Trophoblast cell (in vitro differentiated cells and primary cell): Measurements from ENCODE around the gene GGTA1.

Experiments used
- DNase-seq, 2 donors: peaks; one replicate each; pipeline ENCODE4 v3.0.0-alpha.2; 2016
- H2AFZ ChIP-seq: 2 replicates; pipeline ENCODE4 v1.6.1; 2013; ENCODE audit warnings: low read length, moderate library complexity, mild to moderate bottlenecking; ENCODE audit not compliant: insufficient read depth, poor library complexity
- H2AK5ac ChIP-seq: 2 replicates; pipeline ENCODE4 v1.6.1; 2013; ENCODE audit warnings: mild to moderate bottlenecking, low read length
- H2BK120ac ChIP-seq: 2 replicates; pipeline ENCODE4 v1.6.1; 2013; ENCODE audit warnings: low read length, mild to moderate bottlenecking, moderate library complexity; ENCODE audit not compliant: insufficient read depth, poor library complexity
- H2BK12ac ChIP-seq: 2 replicates; pipeline ENCODE4 v1.6.1; 2013; ENCODE audit warnings: mild to moderate bottlenecking, low read length, moderate library complexity
- H2BK5ac ChIP-seq: 2 replicates; pipeline ENCODE4 v1.6.1; 2013; ENCODE audit warnings: low read length, low read depth, moderate library complexity, mild to moderate bottlenecking; ENCODE audit not compliant: poor library complexity
- H3K14ac ChIP-seq: 2 replicates; pipeline ENCODE4 v1.6.1; 2013; ENCODE audit warnings: mild to moderate bottlenecking, low read length
- H3K18ac ChIP-seq: 2 replicates; pipeline ENCODE4 v1.6.1; 2013; ENCODE audit warnings: mild to moderate bottlenecking, low read length
- H3K23ac ChIP-seq: 2 replicates; pipeline ENCODE4 v1.6.1; 2013; ENCODE audit warnings: low read length
- H3K27ac ChIP-seq: 2 replicates; pipeline ENCODE4 v1.5.1; 2013; ENCODE audit warnings: low read depth, mild to moderate bottlenecking, inconsistent platforms, low read length, moderate library complexity
- H3K27me3 ChIP-seq: 2 replicates; pipeline ENCODE4 v1.6.1; 2013; ENCODE audit warnings: inconsistent platforms, mild to moderate bottlenecking, low read length, moderate library complexity; ENCODE audit not compliant: insufficient read depth
- H3K36me3 ChIP-seq, 2 experiments: 1 replicate in 1 of 2; 2 replicates in 1 of 2; pipeline ENCODE4 v1.6.1; 2013; ENCODE audit warnings: low read length in 2 of 2, mild to moderate bottlenecking in 2 of 2, moderate library complexity in 1 of 2; ENCODE audit not compliant: insufficient read depth in 2 of 2, control insufficient read depth in 1 of 2
- H3K4ac ChIP-seq: 2 replicates; pipeline ENCODE4 v1.6.1; 2013; ENCODE audit warnings: low read depth, mild to moderate bottlenecking, low read length, moderate library complexity
- H3K4me1 ChIP-seq, 2 experiments: 1 replicate in 1 of 2; 2 replicates in 1 of 2; pipeline ENCODE4 v1.6.1; 2013; ENCODE audit warnings: low read length in 2 of 2, mild to moderate bottlenecking in 2 of 2, moderate library complexity in 1 of 2; ENCODE audit not compliant: insufficient read depth in 2 of 2, control insufficient read depth in 1 of 2
- H3K4me2 ChIP-seq: 2 replicates; pipeline ENCODE4 v1.6.1; 2013; ENCODE audit warnings: inconsistent platforms, mild to moderate bottlenecking, low read length, moderate library complexity
- H3K4me3 ChIP-seq: 2 replicates; pipeline ENCODE4 v1.5.1; 2013; ENCODE audit warnings: mild to moderate bottlenecking, low read depth, low read length, inconsistent platforms
- H3K79me1 ChIP-seq: one replicate; pipeline ENCODE4 v1.6.1; 2013; ENCODE audit warnings: low read length
- H3K79me2 ChIP-seq: 2 replicates; pipeline ENCODE4 v1.6.1; 2013; ENCODE audit warnings: low read length, mild to moderate bottlenecking; ENCODE audit not compliant: control insufficient read depth, insufficient read depth, poor library complexity
- H3K9ac ChIP-seq: 2 replicates; pipeline ENCODE4 v1.6.1; 2013; ENCODE audit warnings: mild to moderate bottlenecking, low read length
- H3K9me3 ChIP-seq: 2 replicates; pipeline ENCODE4 v1.6.1; 2013; ENCODE audit warnings: low read depth, mild to moderate bottlenecking, control low read depth, inconsistent platforms, low read length; ENCODE audit not compliant: insufficient read depth
- H4K12ac ChIP-seq: 2 replicates; pipeline ENCODE4 v1.6.1; 2013; ENCODE audit warnings: low read depth, mild to moderate bottlenecking, low read length, moderate library complexity
- H4K8ac ChIP-seq: 2 replicates; pipeline ENCODE4 v1.6.1; 2013; ENCODE audit warnings: low read depth, mild to moderate bottlenecking, low read length, moderate library complexity
- H4K91ac ChIP-seq: one replicate; pipeline ENCODE4 v1.6.1; 2013; ENCODE audit warnings: low read depth, mild to moderate bottlenecking, low read length, moderate library complexity
- WGBS: extraction: QIAGEN DNeasy Blood & Tissue Kit; methylation state at CpG from one replicate; pipeline ENCODE4 v1.1.7; 2013; ENCODE audit warnings: missing lambda C conversion rate; ENCODE audit not compliant: insufficient read length, insufficient coverage; ENCODE audit errors: extremely low coverage; 5-methylcytosine and 5-hydroxymethylcytosine counted together

GGTA1 gene

GRCh38 chr9:121495976-121496375 is 3.7 kb downstream of the GGTA1 start:
- H3K14ac ChIP-seq: no peak overlapping the region
- peaks cover 3% of the 10 kb centered on the region for H3K9me3 ChIP-seq
- H3K4ac ChIP-seq: no peak overlapping the region
- H4K91ac ChIP-seq: no peak overlapping the region
- H3K4me2 ChIP-seq: no peak overlapping the region
- H2AFZ ChIP-seq: no peak overlapping the region
- H3K79me1 ChIP-seq: peaks cover 2% of the 10 kb centered on the region
- H2BK5ac ChIP-seq: no peak overlapping the region
- no peak overlapping the region for H3K23ac ChIP-seq
- H3K27me3 ChIP-seq: peaks cover 30% of the 10 kb centered on the region
- H3K4me1 ChIP-seq: peaks cover 8 to 13% of the 10 kb centered on the region in 2 experiments
- no peak overlapping the region for H2AK5ac ChIP-seq
- no peak overlapping the region for H3K9ac ChIP-seq
- H3K36me3 ChIP-seq: no peaks in the 10 kb centered on the region
- no peak overlapping the region for H4K8ac ChIP-seq
- no peak overlapping the region for H3K27ac ChIP-seq
- no peak for DNase-seq
- no peak overlapping the region for H3K4me3 ChIP-seq
- no peaks in the 10 kb centered on the region for H3K79me2 ChIP-seq
- H3K18ac ChIP-seq: no peak overlapping the region
- no peak overlapping the region for H2BK12ac ChIP-seq
- no peak overlapping the region for H4K12ac ChIP-seq
- H2BK120ac ChIP-seq: no peak overlapping the region

GRCh38 chr9:121494192-121494591 is 5.5 kb downstream of the GGTA1 start:
- no peak overlapping the region for H3K23ac ChIP-seq
- H3K4ac ChIP-seq: no peak overlapping the region
- peaks cover 2% of the 10 kb centered on the region for H3K79me1 ChIP-seq
- no peak overlapping the region for H3K14ac ChIP-seq
- peaks cover 14% of the 10 kb centered on the region for H3K27me3 ChIP-seq
- no peak overlapping the region for H4K12ac ChIP-seq
- peaks cover under 1 to 4% of the 10 kb centered on the region in 2 experiments for H3K4me1 ChIP-seq
- H2BK12ac ChIP-seq: peak overlapping the region; percentile 32
- no peak overlapping the region for H3K4me3 ChIP-seq
- no peak overlapping the region for H3K9ac ChIP-seq
- H3K27ac ChIP-seq: no peak overlapping the region
- H2AK5ac ChIP-seq: peak overlapping the region; percentile 41
- no peak overlapping the region for H3K4me2 ChIP-seq
- H3K36me3 ChIP-seq: no peaks in the 10 kb centered on the region
- no peak overlapping the region for H2BK120ac ChIP-seq
- H3K79me2 ChIP-seq: no peaks in the 10 kb centered on the region
- no peak overlapping the region for H4K91ac ChIP-seq
- no peak overlapping the region for H4K8ac ChIP-seq
- no peak overlapping the region for H3K18ac ChIP-seq
- no peak overlapping the region for H2BK5ac ChIP-seq
- no CpG with 5 or more reads among the region's 3 CpGs for WGBS
- peaks cover 3% of the 10 kb centered on the region for H3K9me3 ChIP-seq
- H2AFZ ChIP-seq: no peak overlapping the region
- no peak for DNase-seq

GRCh38 chr9:121491111-121491510 is 8.5 kb downstream of the GGTA1 start:
- WGBS: no CpG with 5 or more reads among the region's 5 CpGs
- H4K8ac ChIP-seq: no peak overlapping the region

GRCh38 chr9:121489344-121489743 is 10.3 kb downstream of the GGTA1 start:
- H4K8ac ChIP-seq: no peak overlapping the region
- no peak overlapping the region for H2BK120ac ChIP-seq
- no peak overlapping the region for H4K12ac ChIP-seq
- no peak overlapping the region for H3K14ac ChIP-seq
- peaks cover 1% of the 10 kb centered on the region for H3K9me3 ChIP-seq
- H3K4ac ChIP-seq: no peak overlapping the region
- no peaks in the 10 kb centered on the region for H3K27me3 ChIP-seq
- H3K9ac ChIP-seq: no peak overlapping the region
- H3K23ac ChIP-seq: no peak overlapping the region
- no peak overlapping the region for H2BK5ac ChIP-seq
- WGBS: no CpG with 5 or more reads among the region's 2 CpGs
- H3K4me2 ChIP-seq: no peak overlapping the region
- no peak overlapping the region for H2BK12ac ChIP-seq
- no peak overlapping the region for H4K91ac ChIP-seq
- no peak overlapping the region for H3K27ac ChIP-seq
- no peak overlapping the region for H3K18ac ChIP-seq
- no peak overlapping the region for H2AFZ ChIP-seq
- no peaks in the 10 kb centered on the region for H3K36me3 ChIP-seq
- H3K79me1 ChIP-seq: peaks cover 2% of the 10 kb centered on the region
- H3K4me1 ChIP-seq: peaks cover 11% of the 10 kb centered on the region in 2 experiments
- H3K79me2 ChIP-seq: no peaks in the 10 kb centered on the region
- H2AK5ac ChIP-seq: no peak overlapping the region
- no peak for DNase-seq
- no peak overlapping the region for H3K4me3 ChIP-seq

More at GRCh38 chr9:121491111-121491510, 8.5 kb downstream of the GGTA1 start:
- peaks cover 1% of the 10 kb centered on the region for H3K9me3 ChIP-seq
- H2AFZ ChIP-seq: no peak overlapping the region
- peaks cover 2% of the 10 kb centered on the region for H3K27me3 ChIP-seq
- no peaks in the 10 kb centered on the region for H3K79me2 ChIP-seq
- H4K91ac ChIP-seq: no peak overlapping the region
- H2BK5ac ChIP-seq: no peak overlapping the region
- H3K79me1 ChIP-seq: peaks cover 2% of the 10 kb centered on the region
- no peak overlapping the region for H2BK120ac ChIP-seq
- H3K4me3 ChIP-seq: no peak overlapping the region
- no peak overlapping the region for H3K18ac ChIP-seq
- no peak overlapping the region for H2BK12ac ChIP-seq
- H3K36me3 ChIP-seq: no peaks in the 10 kb centered on the region
- DNase-seq: no peak
- peak overlapping the region; percentile 56 for H3K14ac ChIP-seq
- H4K12ac ChIP-seq: no peak overlapping the region
- no peak overlapping the region for H3K27ac ChIP-seq
- H3K4me2 ChIP-seq: no peak overlapping the region
- no peak overlapping the region for H3K23ac ChIP-seq
- H3K4ac ChIP-seq: no peak overlapping the region
- H3K4me1 ChIP-seq: peaks cover 3 to 5% of the 10 kb centered on the region in 2 experiments
- no peak overlapping the region for H3K9ac ChIP-seq
- no peak overlapping the region for H2AK5ac ChIP-seq
